SK-N-SH (cell line): Measurements from ENCODE around the gene CLEC2A. TPM values are rescaled to one million over a fixed set of nuclear protein-coding genes. Genes with fewer than 3 reads are reported as not detected.

Experiments used
- CTCF ChIA-PET: fragments of 300-600, 350-600 bp; formaldehyde crosslinking; extraction: SDS; loops from one replicate; lab custom pipeline; 2021; lab: Yijun Ruan, JAX
- POLR2A ChIA-PET: fragments of 350-600 bp; sonication (Branson Sonifier 250); formaldehyde crosslinking; extraction: SDS; loops from one replicate; lab custom pipeline; 2020; ENCODE audit warnings: antibody characterized with exemption, inconsistent platforms; lab: Yijun Ruan, JAX
- DNase-seq: peaks from one replicate; pipeline ENCODE4 v3.0.0; 2012
- H2AFZ ChIP-seq: fragments of 200-600 bp; sonication (generic); 2 replicates; pipeline ENCODE4 v1.8.1; 2016; ENCODE audit warnings: antibody characterized with exemption, mild to moderate bottlenecking, low read depth
- H3F3A ChIP-seq: fragments of 200-600 bp; sonication (generic); replicated peaks from 2 replicates; pipeline ENCODE3; 2016; ENCODE audit warnings: antibody characterized with exemption, mild to moderate bottlenecking; ENCODE audit not compliant: insufficient read depth
- H3K27ac ChIP-seq, 2 experiments: fragments of 200-500 bp in 1 of 2; fragments of 200-600 bp in 1 of 2; sonication (Bioruptor generic) in 1 of 2; sonication (generic), shearing (Covaris generic) in 1 of 2; 2 replicates each; pipeline versions ENCODE4 v1.5.1 to v1.6.1; 2014 to 2016; ENCODE audit warnings: low read depth in 2 of 2, inconsistent platforms in 1 of 2, low read length in 1 of 2, mild to moderate bottlenecking in 1 of 2, mixed read lengths in 1 of 2
- H3K27me3 ChIP-seq: fragments of 200-600 bp; sonication (generic), shearing (Covaris generic); 2 replicates; pipeline ENCODE4 v1.6.1; 2016; ENCODE audit warnings: mixed run types; ENCODE audit not compliant: insufficient read depth
- H3K36me3 ChIP-seq, 2 experiments: fragments of 200-500 bp in 1 of 2; fragments of 200-600 bp in 1 of 2; sonication (Bioruptor generic) in 1 of 2; sonication (generic) in 1 of 2; replicated peaks in 1 of 2; 2 replicates each; pipeline versions ENCODE3 to v1.5.1; 2014 to 2016; ENCODE audit warnings: low read length in 1 of 2, mild to moderate bottlenecking in 1 of 2; ENCODE audit not compliant: insufficient read depth in 2 of 2, control insufficient read depth in 1 of 2
- H3K4me1 ChIP-seq, 2 experiments: fragments of 200-500 bp in 1 of 2; fragments of 200-600 bp in 1 of 2; sonication (Bioruptor generic) in 1 of 2; sonication (generic), shearing (Covaris generic) in 1 of 2; 2 replicates each; pipeline versions ENCODE4 v1.5.1 to v1.6.1; 2014 to 2016; ENCODE audit warnings: low read depth in 1 of 2, low read length in 1 of 2, mixed run types in 1 of 2; ENCODE audit not compliant: insufficient read depth in 2 of 2, control insufficient read depth in 1 of 2
- H3K4me2 ChIP-seq: fragments of 200-600 bp; sonication (generic), shearing (Covaris generic); 2 replicates; pipeline ENCODE4 v1.6.1; 2017; ENCODE audit warnings: mixed run types
- H3K4me3 ChIP-seq, 2 experiments: fragments of 200-500 bp in 1 of 2; fragments of 200-600 bp in 1 of 2; sonication (Bioruptor generic) in 1 of 2; sonication (generic), shearing (Covaris generic) in 1 of 2; 2 replicates each; pipeline versions ENCODE4 v1.5.1 to v1.8.1; 2014 to 2016; ENCODE audit warnings: low read depth in 2 of 2, inconsistent platforms in 1 of 2, low read length in 1 of 2, mild to moderate bottlenecking in 1 of 2, mixed read lengths in 1 of 2, moderate library complexity in 1 of 2
- H3K79me2 ChIP-seq: fragments of 200-600 bp; sonication (generic); 2 replicates; pipeline ENCODE4 v1.8.1; 2017; ENCODE audit warnings: mild to moderate bottlenecking; ENCODE audit not compliant: insufficient read depth
- H3K9ac ChIP-seq: fragments of 200-600 bp; sonication (generic); 2 replicates; pipeline ENCODE4 v1.6.1; 2017; ENCODE audit warnings: mixed run types
- H3K9me2 ChIP-seq: fragments of 200-600 bp; sonication (generic); 2 replicates; pipeline ENCODE4 v1.6.1; 2017; ENCODE audit warnings: mixed run types
- H3K9me3 ChIP-seq: fragments of 200-600 bp; sonication (generic); 2 replicates; pipeline ENCODE4 v1.6.1; 2017; ENCODE audit warnings: mixed run types, mild to moderate bottlenecking, moderate library complexity
- H4K20me1 ChIP-seq: fragments of 200-600 bp; sonication (generic); 2 replicates; pipeline ENCODE4 v1.6.1; 2017; ENCODE audit warnings: mild to moderate bottlenecking, mixed run types; ENCODE audit not compliant: insufficient read depth
- CHD2 ChIP-seq: fragments of 150-350 bp; IDR thresholded peaks from 2 replicates; pipeline ENCODE4 v1.6.1; 2018; ENCODE audit warnings: low read length; ENCODE audit not compliant: partially characterized antibody
- ELF1 ChIP-seq: IDR thresholded peaks from 2 replicates; pipeline ENCODE4 v1.4.0; 2012
- EZH2phosphoT487 ChIP-seq: fragments of 200-600 bp; sonication (generic); IDR thresholded peaks from 2 replicates; pipeline ENCODE4 v1.6.1; 2017; ENCODE audit warnings: low read depth, mixed run types, mild to moderate bottlenecking, antibody characterized with exemption, moderate library complexity, borderline replicate concordance
- FOXJ3 ChIP-seq: sonication (generic); formaldehyde crosslinking; IDR thresholded peaks from 2 replicates; pipeline ENCODE4 v1.5.1; 2020; ENCODE audit warnings: mild to moderate bottlenecking, missing genetic modification reagents
- FOXM1 ChIP-seq: IDR thresholded peaks from 2 replicates; pipeline ENCODE4 v1.4.0; 2012; ENCODE audit warnings: low read depth, mild to moderate bottlenecking
- GABPA ChIP-seq: IDR thresholded peaks from 2 replicates; pipeline ENCODE4 v1.4.0; 2012; ENCODE audit warnings: low read depth, mild to moderate bottlenecking
- GATA2 ChIP-seq: sonication (generic); formaldehyde crosslinking; IDR thresholded peaks from 2 replicates; pipeline ENCODE4 v1.5.0; 2020; ENCODE audit warnings: mild to moderate bottlenecking, missing genetic modification reagents
- MEF2A ChIP-seq: IDR thresholded peaks from 2 replicates; pipeline ENCODE4 v1.4.0; 2012; ENCODE audit warnings: low read depth, borderline replicate concordance
- NFIC ChIP-seq: IDR thresholded peaks from 2 replicates; pipeline ENCODE4 v1.4.0; 2012; ENCODE audit warnings: borderline replicate concordance
- NRF1 ChIP-seq: IDR thresholded peaks from 2 replicates; pipeline ENCODE4 v1.6.1; 2012; ENCODE audit warnings: low read depth, mild to moderate bottlenecking, low read length
- POLR2AphosphoS5 ChIP-seq: IDR thresholded peaks from 2 replicates; pipeline ENCODE4 v1.6.1; 2012; ENCODE audit warnings: low read depth, low read length
- RAD21 ChIP-seq: IDR thresholded peaks from 2 replicates; pipeline ENCODE4 v1.6.1; 2012; ENCODE audit warnings: mild to moderate bottlenecking, low read length
- RFX5 ChIP-seq: IDR thresholded peaks from 2 replicates; pipeline ENCODE4 v1.6.1; 2012; ENCODE audit warnings: mild to moderate bottlenecking, improper control_type of control experiment, low read length
- RXRA ChIP-seq: IDR thresholded peaks from 2 replicates; pipeline ENCODE4 v1.4.0; 2012; ENCODE audit warnings: low read depth, mild to moderate bottlenecking, borderline replicate concordance
- SIN3A ChIP-seq: IDR thresholded peaks from 2 replicates; pipeline ENCODE4 v1.6.1; 2012; ENCODE audit warnings: low read depth, mild to moderate bottlenecking, low read length, moderate library complexity, borderline replicate concordance
- SMC3 ChIP-seq: IDR thresholded peaks from 2 replicates; pipeline ENCODE4 v1.6.1; 2012; ENCODE audit warnings: low read depth, low read length, improper control_type of control experiment
- TEAD4 ChIP-seq: IDR thresholded peaks from 2 replicates; pipeline ENCODE4 v1.4.0; 2012; ENCODE audit warnings: mild to moderate bottlenecking, borderline replicate concordance; ENCODE audit not compliant: insufficient read depth
- WGBS: methylation state at CpG from one replicate; pipeline ENCODE4 v1.1.6; 2017; ENCODE audit warnings: low lambda C conversion rate; 5-methylcytosine and 5-hydroxymethylcytosine counted together
- polyA plus RNA-seq, 3 experiments: library from polyadenylated mRNA; depleted of rRNA; stranded (reverse); fragments of >200 nt; gene quantifications; 2 replicates each; pipeline ENCODE4 v1.2.3, GENCODE V29; 2012
- TF ChIP-seq, protein P1 (sequence below): fragments of 150-350 bp; IDR thresholded peaks from 2 replicates; pipeline ENCODE4 v1.6.1; 2017; ENCODE audit warnings: antibody characterized with exemption, low read length, low read depth, borderline replicate concordance
- TF ChIP-seq, protein P2 (sequence below): IDR thresholded peaks from 2 replicates; pipeline ENCODE4; 2012

Gene CLEC2A
- polyA plus RNA-seq, 1 of the 3 experiments (the other 2 are of a cell fraction) = not detected

DNA sequence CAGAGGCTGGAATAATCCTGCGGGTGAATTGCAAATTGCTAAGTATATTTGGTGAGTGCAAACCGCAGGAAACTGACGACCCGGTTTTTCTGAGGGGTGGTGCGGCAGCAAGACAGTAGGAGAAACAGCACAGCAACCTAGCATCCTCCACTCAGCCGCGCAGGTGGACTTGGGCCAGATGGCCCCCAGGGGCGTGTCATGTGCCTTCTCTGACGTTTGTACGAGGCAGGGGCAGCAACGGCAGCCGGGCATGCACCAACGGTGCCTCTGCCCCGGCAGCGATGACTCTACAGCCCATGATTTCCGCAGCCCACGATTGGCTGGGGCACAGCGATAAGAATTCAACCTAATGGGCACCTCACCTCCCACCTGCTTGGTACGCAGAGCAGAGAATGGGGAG, 11.1 kb upstream of the CLEC2A start:
- Histone ChIP-seq H4K20me1 (no peaks in the 10 kb centered on the region), H3K4me3 (no peak overlapping the region), H3K4me1 (no peaks in the 10 kb centered on the region), H3K9ac (no peak overlapping the region), H2AFZ (no peak overlapping the region), H3K79me2 (no peaks in the 10 kb centered on the region), H3K27ac (no peak overlapping the region), H3K4me2 (no peak overlapping the region), H3K36me3 (no peaks in the 10 kb centered on the region), H3K27me3 (peaks cover 9% of the 10 kb centered on the region; the same call in 1 of the 2 replicates), H3F3A (no peaks in the 10 kb centered on the region), H3K9me2 (no peaks in the 10 kb centered on the region), H3K9me3 (no peaks in the 10 kb centered on the region)
- CTCF ChIA-PET = no interaction called here
- TF ChIP-seq, protein P1, sequence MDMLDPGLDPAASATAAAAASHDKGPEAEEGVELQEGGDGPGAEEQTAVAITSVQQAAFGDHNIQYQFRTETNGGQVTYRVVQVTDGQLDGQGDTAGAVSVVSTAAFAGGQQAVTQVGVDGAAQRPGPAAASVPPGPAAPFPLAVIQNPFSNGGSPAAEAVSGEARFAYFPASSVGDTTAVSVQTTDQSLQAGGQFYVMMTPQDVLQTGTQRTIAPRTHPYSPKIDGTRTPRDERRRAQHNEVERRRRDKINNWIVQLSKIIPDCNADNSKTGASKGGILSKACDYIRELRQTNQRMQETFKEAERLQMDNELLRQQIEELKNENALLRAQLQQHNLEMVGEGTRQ = no peak
- TF ChIP-seq RAD21 = no peak
- TF ChIP-seq POLR2AphosphoS5 = no peak
- TF ChIP-seq EZH2phosphoT487 = no peak
- TF ChIP-seq NFIC = no peak
- TF ChIP-seq RXRA = no peak
- TF ChIP-seq ELF1 = no peak
- TF ChIP-seq RFX5 = no peak
- no peak for TF ChIP-seq NRF1
- TF ChIP-seq CHD2 = no peak
- no peak for TF ChIP-seq FOXJ3 (CRISPR knock-in tag)
- TF ChIP-seq GABPA = no peak
- TF ChIP-seq SMC3 = no peak
- TF ChIP-seq, protein P2, sequence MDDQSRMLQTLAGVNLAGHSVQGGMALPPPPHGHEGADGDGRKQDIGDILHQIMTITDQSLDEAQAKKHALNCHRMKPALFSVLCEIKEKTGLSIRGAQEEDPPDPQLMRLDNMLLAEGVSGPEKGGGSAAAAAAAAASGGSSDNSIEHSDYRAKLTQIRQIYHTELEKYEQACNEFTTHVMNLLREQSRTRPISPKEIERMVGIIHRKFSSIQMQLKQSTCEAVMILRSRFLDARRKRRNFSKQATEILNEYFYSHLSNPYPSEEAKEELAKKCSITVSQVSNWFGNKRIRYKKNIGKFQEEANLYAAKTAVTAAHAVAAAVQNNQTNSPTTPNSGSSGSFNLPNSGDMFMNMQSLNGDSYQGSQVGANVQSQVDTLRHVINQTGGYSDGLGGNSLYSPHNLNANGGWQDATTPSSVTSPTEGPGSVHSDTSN = no peak
- TF ChIP-seq GATA2 = no peak
- 13% methylated on average over 9 of the region's 19 CpGs for WGBS
- POLR2A ChIA-PET = no interaction called here
- DNase-seq = no peak

GRCh38 chr12:9941838-9942237, 9.7 kb upstream of the CLEC2A start:
- ChIA-PET POLR2A (no interaction called here), CTCF (no interaction called here)
- Histone ChIP-seq H3K4me2 (no peak overlapping the region), H3K9me2 (no peaks in the 10 kb centered on the region), H2AFZ (no peak overlapping the region), H3K79me2 (no peaks in the 10 kb centered on the region), H3K27me3 (peaks cover 9% of the 10 kb centered on the region; the same call in 1 of the 2 replicates), H3K27ac (no peak overlapping the region), H3K4me1 (no peaks in the 10 kb centered on the region), H3K36me3 (no peaks in the 10 kb centered on the region), H3K9me3 (no peaks in the 10 kb centered on the region), H3K9ac (no peak overlapping the region), H3F3A (no peaks in the 10 kb centered on the region), H3K4me3 (no peak overlapping the region), H4K20me1 (no peaks in the 10 kb centered on the region)
- DNase-seq = no peak
- 5% methylated on average over 1 of the region's 1 CpG for WGBS
- TF ChIP-seq ELF1 (no peak), POLR2AphosphoS5 (no peak), TEAD4 (no peak), RFX5 (no peak), GABPA (no peak), RAD21 (no peak), SIN3A (no peak), FOXM1 (no peak), EZH2phosphoT487 (no peak), MEF2A (no peak)
- TF ChIP-seq, protein P1 = no peak
